ENCODE results near the gene ADAMTSL2.

The ADAMTSL2 gene

DNA sequence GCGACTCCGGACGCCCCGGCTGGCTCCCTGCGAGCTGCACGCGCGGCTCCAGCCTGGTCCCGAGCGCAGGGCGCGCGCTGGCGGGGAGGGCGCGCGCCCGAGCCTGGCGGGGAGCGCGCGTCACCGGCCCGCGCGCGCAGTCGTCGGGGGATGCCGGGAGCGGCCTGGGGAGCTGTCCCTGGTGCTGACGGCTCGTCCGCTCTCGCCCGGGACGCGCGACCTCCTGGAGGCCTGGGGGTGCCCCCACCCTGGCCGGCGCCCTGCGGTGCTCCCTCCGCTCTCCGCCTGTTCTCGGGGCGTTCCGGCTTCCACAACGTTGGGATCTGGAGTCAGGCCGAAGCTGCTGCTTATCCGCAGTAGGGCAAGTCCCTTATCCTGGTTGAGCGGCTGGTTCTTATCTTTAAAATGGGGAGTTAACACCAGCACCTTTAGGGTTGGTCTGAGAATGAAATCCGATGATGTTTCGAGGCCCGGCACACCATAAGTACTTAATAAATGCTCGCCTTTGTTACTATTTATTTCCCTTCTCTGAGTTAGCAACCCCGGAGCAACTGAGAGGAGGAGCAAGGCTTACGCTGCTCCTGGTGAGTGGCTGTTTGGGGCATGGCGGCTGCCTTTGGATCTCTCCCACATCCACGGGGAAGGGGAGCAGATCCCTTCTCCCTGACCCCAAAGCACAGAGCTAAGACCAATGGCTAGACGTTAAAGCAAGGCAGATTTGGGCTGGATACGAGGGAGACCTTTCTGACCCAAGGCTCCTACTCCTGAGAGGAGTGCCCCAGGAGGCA is 75.0 kb downstream of the ADAMTSL2 start, which contains the start of gene FAM163B:
Gene FAM163B, minus strand, starts transcription at position 79 of the 788 bp plus-strand sequence. CDS start 29,166 bp downstream, outside the sequence.
- peak; percentile 16 for DNase-seq

GRCh38 chr9:133610845-133611244 is 76.3 kb downstream of the ADAMTSL2 start:
- no peak for DNase-seq

DNA sequence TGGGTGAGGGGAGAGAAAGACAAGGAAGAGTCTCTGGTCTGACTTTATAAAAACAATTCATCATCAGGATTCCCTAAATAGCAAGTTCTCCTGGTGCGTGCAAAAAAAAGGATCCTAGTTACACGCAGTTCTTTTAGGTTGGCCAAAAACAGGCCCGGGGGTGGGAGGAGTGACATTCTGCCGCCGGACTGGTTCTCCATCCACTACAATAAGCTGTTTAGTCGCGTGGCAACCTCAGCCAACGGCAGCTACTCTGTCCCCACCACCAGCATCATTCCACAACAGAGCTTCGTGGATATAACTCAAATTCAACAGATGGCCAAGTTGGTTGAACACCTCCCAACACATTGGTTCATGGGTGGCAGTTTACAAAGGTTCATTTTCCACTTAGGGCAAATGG is 77.5 kb downstream of the ADAMTSL2 start:
- DNase-seq = no peak

DNA sequence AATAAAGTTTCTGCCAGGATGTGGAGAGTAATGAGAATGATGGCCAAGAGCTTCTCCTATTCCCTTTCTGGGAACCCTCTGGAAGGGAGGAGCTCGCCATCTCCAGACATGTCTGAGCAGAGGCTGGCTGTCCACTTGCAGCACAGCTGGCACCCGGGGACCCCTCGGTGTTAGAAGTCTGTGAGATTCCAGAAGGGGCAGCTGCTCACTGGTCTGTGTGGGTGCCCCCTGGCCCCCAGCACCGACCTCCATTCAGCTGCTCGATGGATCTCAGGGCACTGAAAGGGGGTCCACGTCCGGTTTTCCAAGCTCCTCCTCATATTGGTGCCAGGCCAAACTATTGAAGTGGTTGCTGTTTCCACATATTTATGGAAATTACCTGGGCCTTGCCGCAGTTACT is 78.3 kb downstream of the ADAMTSL2 start:
- DNase-seq = no peak

DNA sequence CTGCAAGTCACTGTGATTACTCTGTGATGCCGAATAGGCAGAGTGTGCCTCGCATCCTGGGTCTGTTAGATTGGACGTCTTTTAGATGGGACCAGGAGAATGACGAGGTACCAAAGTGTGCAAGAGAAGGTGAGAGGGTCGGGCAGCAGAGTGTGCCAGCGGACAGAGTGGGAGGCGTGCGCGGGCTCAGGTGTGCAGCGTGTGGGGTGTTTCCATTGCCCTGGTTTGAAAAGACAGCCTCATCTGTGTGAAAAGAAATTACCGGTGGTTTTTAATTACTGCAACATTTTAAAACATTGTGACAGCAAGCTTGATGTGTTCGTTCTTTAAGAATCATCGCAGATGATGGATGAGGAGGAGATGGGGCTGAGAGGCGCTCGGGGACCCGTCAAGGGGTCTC is 78.9 kb downstream of the ADAMTSL2 start:
- no peak for DNase-seq

DNA sequence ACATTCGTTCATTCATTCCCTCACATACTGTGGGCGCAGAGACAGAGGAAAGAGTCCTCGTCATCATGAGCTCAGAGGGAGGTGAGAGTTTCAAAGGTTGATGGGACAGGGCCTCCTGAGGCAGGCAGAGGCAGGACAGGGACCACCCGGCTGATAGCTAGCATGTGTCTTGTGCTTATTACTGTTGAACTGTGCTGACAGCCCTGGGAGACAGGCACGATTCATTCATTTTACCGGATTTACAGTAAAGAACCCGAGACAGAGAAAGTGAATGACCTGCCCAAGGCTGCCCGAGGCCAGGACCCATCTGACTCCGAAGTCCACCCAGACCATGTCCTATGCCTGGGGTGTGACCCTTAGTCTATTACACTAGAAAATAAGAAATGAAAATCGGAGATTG is 79.6 kb downstream of the ADAMTSL2 start:
- DNase-seq = no peak

DNA sequence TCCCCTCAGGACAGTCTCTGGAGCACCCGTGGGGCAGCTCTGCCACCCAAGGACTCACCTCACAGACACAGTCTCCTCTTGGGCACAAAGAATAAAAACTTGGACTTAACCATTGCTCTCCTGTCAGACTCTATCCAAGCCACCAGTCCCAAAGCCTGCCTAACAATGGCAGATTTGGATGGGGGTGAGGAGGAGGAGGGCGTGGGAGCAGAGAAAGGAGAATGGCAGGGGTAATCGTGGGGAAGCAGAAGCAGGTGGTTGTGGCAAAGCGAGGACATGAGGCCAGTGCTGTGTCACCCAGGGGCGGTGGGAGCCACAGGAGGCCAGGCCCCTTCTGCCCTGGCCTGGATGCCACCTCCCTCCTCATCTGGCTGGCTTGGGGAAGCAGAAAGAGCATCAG is 80.2 kb downstream of the ADAMTSL2 start:
- no peak for DNase-seq

GRCh38 chr9:133615186-133615585 is 80.7 kb downstream of the ADAMTSL2 start:
- no peak for DNase-seq

DNA sequence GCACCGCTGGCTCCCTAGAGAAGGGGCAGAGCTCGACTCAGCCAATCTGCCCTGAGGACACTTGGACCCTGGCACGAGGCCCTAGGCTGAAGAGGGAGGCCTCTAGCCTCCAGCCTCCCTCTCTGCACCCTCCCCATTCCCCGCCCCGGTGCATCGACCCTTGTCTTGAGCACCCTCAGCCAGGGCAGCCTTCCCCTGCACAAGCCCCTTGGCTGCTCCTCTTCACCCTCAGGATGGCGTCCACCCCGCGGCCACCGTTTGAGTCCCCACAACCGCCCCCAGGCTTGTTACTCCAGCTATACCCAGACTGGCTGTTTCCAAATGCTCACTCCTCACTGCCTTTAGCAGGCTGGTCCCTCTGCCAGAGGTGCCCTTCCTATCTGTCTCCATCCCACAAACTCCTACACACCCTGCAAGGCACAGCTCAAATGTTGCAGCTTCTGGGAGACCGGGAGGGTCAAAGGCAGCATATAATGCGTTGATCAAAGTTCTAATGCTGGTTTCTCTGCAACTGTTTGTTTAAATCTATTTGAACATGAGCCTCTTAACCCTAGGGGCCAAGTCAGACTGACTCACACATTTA is 81.2 kb downstream of the ADAMTSL2 start:
- DNase-seq = no peak

GRCh38 chr9:133616643-133617405 is 82.3 kb downstream of the ADAMTSL2 start:
- no peak for DNase-seq

- no peak for DNase-seq
Measured at GRCh38 chr9:133618726-133619125, 84.2 kb downstream of the ADAMTSL2 start.

GRCh38 chr9:133619791-133620190 is 85.3 kb downstream of the ADAMTSL2 start:
- peak; percentile 40 for DNase-seq

DNA sequence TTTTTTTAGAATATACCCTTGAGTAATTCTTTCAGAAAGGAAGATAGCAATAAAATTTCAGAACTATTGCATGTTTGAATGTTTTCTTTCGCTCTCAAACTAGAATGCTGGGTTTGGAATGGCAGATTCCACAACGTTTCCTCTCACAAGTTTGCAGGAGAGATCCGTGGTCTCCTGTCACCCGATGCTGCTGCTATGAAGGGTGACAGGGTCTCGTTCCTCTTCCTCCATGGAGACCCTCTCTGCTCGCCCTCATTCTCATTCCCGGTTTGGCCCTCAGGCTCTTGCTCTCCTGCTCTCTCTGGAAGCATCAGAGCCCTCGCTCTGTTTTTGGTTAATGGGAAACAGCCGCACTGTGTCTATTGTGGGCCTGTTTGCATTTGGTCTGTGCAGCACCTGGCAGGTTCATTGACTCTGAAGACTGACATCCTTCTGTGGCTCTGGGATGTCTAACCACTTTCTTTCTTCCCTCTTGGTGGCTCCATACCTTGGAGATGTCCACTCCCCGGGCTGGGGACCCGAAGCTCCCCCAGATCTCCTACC is 87.3 kb downstream of the ADAMTSL2 start:
- no peak for DNase-seq

DNA sequence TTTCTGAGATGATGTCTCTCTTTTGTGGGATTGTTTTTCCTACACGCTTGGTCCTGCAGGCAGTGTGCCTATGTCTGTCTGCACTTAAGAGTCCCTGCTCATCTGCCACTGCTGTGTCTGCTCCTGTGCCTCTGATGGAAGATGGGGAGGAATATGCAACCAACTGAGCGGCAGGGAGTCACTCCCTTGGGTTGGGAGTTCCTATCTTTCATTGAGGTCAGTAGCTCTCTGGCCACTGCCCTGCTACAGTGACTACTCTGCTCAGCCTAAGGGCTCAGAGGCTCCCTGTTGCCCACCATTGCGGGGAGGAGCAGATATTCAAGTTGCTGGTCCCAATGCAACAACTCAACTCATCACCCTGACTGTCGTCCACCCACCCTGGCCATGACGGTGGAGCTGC is 88.1 kb downstream of the ADAMTSL2 start:
- no peak for DNase-seq
